Adrenal gland (tissue), 5 donors: ENCODE measurements around the gene RAB25.

ENCODE experiments used
- CTCF ChIP-seq, 6 experiments: fragments of 450-650 bp in 4 of 6; fragments of 200-600 bp in 2 of 6; sonication (generic) in 1 of 6; IDR thresholded peaks; 1 replicate in 5 of 6; 2 replicates in 1 of 6; pipeline versions ENCODE4 v1.5.1 to v1.8.0; 2016 to 2021; ENCODE audit warnings: antibody characterized with exemption in 6 of 6, mild to moderate bottlenecking in 2 of 6, moderate library complexity in 1 of 6
- POLR2A ChIP-seq, 2 donors: fragments of 450-650 bp; IDR thresholded peaks; one replicate each; pipeline ENCODE4 v1.6.1; 2017; ENCODE audit warnings: antibody characterized with exemption in 2 of 2, mild to moderate bottlenecking in 2 of 2, moderate library complexity in 1 of 2
- donor health status: DM: no; HTN: no; CAD: no.

DNA sequence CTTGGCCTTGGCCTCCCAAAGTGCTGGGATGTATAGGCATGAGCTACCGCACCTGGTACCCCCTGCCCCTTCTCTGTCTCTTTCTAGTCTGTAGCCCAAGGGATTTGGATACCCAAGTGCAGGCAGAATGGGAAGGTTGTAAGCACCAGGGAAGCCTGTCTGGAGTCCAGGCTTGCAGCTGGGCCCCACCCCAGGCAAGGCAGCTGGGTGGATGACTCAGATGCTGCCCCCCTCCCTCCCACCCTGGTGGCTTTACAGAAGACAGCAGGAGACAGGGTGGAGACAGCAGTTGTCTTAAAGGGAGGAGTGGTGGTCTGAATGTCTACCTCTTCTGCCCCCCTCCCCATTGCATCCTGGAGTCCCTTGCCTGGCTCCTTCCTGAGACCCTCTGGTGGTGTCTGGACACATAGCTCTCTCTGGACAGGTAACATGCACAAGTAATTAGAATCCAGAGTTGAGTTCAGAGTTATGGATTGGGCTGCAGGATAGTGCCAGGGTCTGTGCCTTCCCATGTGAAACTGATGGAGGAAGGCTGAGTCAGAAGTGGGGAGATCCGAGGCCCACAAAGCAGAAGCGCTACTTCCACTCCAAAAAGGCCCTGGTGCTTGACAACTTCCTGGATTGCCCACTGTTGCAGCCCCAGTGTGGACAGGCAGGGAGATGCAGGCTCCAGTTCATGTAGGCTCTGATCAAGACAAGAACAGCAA is 58.7 kb downstream of the RAB25 start:
- TF ChIP-seq CTCF (IDR thresholded peaks at IDR 0.05) (peak in 1 of 6 experiments; percentile 14), POLR2A (IDR thresholded peaks at IDR 0.05) (peak in 1 of 2 donors; percentile 35)
